Suprapubic skin (tissue), 4 donors: ENCODE measurements around the gene ATP1A3. TPM values are rescaled to one million over a fixed set of nuclear protein-coding genes. Genes with fewer than 3 reads are reported as not detected.

Experiments used
- DNase-seq, 2 donors: peaks; one replicate each; pipeline ENCODE4 v3.0.0-alpha.2; 2019; ENCODE audit warnings: low spot score in 2 of 2
- H3K27ac ChIP-seq: fragments of 200-600 bp; sonication (generic); one replicate; pipeline ENCODE4 v1.5.1; 2019
- H3K27me3 ChIP-seq: fragments of 200-600 bp; sonication (generic); one replicate; pipeline ENCODE4 v1.5.1; 2019
- H3K36me3 ChIP-seq: fragments of 200-600 bp; sonication (generic); one replicate; pipeline ENCODE4 v1.5.1; 2019
- H3K4me1 ChIP-seq: fragments of 200-600 bp; sonication (generic); one replicate; pipeline ENCODE4 v1.5.1; 2019
- H3K4me3 ChIP-seq: fragments of 200-600 bp; sonication (generic); one replicate; pipeline ENCODE4 v1.5.1; 2019; ENCODE audit warnings: mild to moderate bottlenecking
- H3K9me3 ChIP-seq: fragments of 200-600 bp; sonication (generic); one replicate; pipeline ENCODE4 v1.5.1; 2019
- CTCF ChIP-seq, 2 donors: fragments of 200-600 bp in 1 of 2; fragments of 450-650 bp in 1 of 2; sonication (generic) in 1 of 2; IDR thresholded peaks; one replicate each; pipeline ENCODE4 v1.5.1; 2016 to 2019; ENCODE audit warnings: antibody characterized with exemption in 2 of 2, mild to moderate bottlenecking in 1 of 2, moderate library complexity in 1 of 2
- EP300 ChIP-seq: sonication (generic); formaldehyde crosslinking; IDR thresholded peaks from one replicate; pipeline ENCODE4 v1.6.1; 2017; ENCODE audit warnings: antibody characterized with exemption
- POLR2A ChIP-seq, 2 donors: fragments of 450-650 bp; IDR thresholded peaks; one replicate each; pipeline ENCODE4 v1.6.1; 2017; ENCODE audit warnings: antibody characterized with exemption in 2 of 2, mild to moderate bottlenecking in 2 of 2, moderate library complexity in 2 of 2
- POLR2AphosphoS5 ChIP-seq, 3 donors: sonication (generic); formaldehyde crosslinking; IDR thresholded peaks; one replicate each; pipeline ENCODE4 v1.6.1; 2017; ENCODE audit warnings: antibody characterized with exemption in 3 of 3
- WGBS: methylation state at CpG from one replicate; pipeline ENCODE4 v1.1.5; 2018; 5-methylcytosine and 5-hydroxymethylcytosine counted together
- total RNA-seq, 4 donors: library from RNA; depleted of rRNA; stranded (reverse); fragments of >200 nt; gene quantifications; one replicate each; pipeline ENCODE4 v1.1.0, GENCODE V29; 2016

ATP1A3 gene
- total RNA-seq, 4 donors from 2014 or later = not detected

GRCh38 chr19:41967054-41967783, 26.8 kb downstream of the ATP1A3 start:
- Histone ChIP-seq H3K4me1 (no peaks in the 10 kb centered on the region), H3K4me3 (no peak overlapping the region), H3K9me3 (no peaks in the 10 kb centered on the region), H3K36me3 (no peaks in the 10 kb centered on the region), H3K27ac (no peak overlapping the region), H3K27me3 (peaks cover 24% of the 10 kb centered on the region)
- no peak for DNase-seq
- TF ChIP-seq EP300 = no peak
- TF ChIP-seq POLR2A (IDR thresholded peaks at IDR 0.05) = no peak
- no peak for TF ChIP-seq CTCF (IDR thresholded peaks at IDR 0.05)
- no peak for TF ChIP-seq POLR2AphosphoS5 (IDR thresholded peaks at IDR 0.05)
- WGBS = 71% methylated on average over 16 of the region's 26 CpGs

GRCh38 chr19:41965106-41965505, 28.9 kb downstream of the ATP1A3 start:
- TF ChIP-seq EP300 = no peak
- no peak for TF ChIP-seq POLR2AphosphoS5 (IDR thresholded peaks at IDR 0.05)
- no peak for TF ChIP-seq CTCF (IDR thresholded peaks at IDR 0.05)
- TF ChIP-seq POLR2A (IDR thresholded peaks at IDR 0.05) = no peak
- Histone ChIP-seq H3K9me3 (no peaks in the 10 kb centered on the region), H3K36me3 (no peaks in the 10 kb centered on the region), H3K27ac (no peak overlapping the region), H3K4me3 (no peak overlapping the region), H3K27me3 (peaks cover 24% of the 10 kb centered on the region), H3K4me1 (no peaks in the 10 kb centered on the region)
- no peak for DNase-seq
- WGBS = 66% methylated on average over 5 of the region's 5 CpGs

- Histone ChIP-seq H3K4me3 (no peak overlapping the region), H3K36me3 (peaks cover 3% of the 10 kb centered on the region), H3K27me3 (peaks cover 4% of the 10 kb centered on the region), H3K4me1 (peaks cover 22% of the 10 kb centered on the region), H3K9me3 (no peaks in the 10 kb centered on the region), H3K27ac (no peak overlapping the region)
- 95% methylated on average over 5 of the region's 5 CpGs for WGBS
- DNase-seq = no peak
- no peak for TF ChIP-seq POLR2AphosphoS5 (IDR thresholded peaks at IDR 0.05)
- no peak for TF ChIP-seq EP300
- TF ChIP-seq POLR2A (IDR thresholded peaks at IDR 0.05) = no peak
- no peak for TF ChIP-seq CTCF (IDR thresholded peaks at IDR 0.05)
These were observed 33.1 kb downstream of the ATP1A3 start for GRCh38 chr19:41960973-41961372.

- H3K27ac ChIP-seq = peak within 1 kb of the TSS; percentile 87
- 14% methylated on average over 14 of the region's 46 CpGs for WGBS
- H3K27me3 ChIP-seq = no peaks in the 10 kb centered on the region
- peak; percentile 91 to 93 for DNase-seq
- H3K36me3 ChIP-seq = peaks cover 10% of the 10 kb centered on the region
- peak within 1 kb of the TSS; percentile 90 for H3K4me3 ChIP-seq
- H3K9me3 ChIP-seq = no peaks in the 10 kb centered on the region
- peaks cover 22% of the 10 kb centered on the region for H3K4me1 ChIP-seq
- TF ChIP-seq CTCF (IDR thresholded peaks at IDR 0.05) (no peak), POLR2A (IDR thresholded peaks at IDR 0.05) (peak in 1 of 2 donors; percentile 33)
These were observed 34.7 kb downstream of the ATP1A3 start, which contains the start of gene RABAC1 for GRCh38 chr19:41959056-41960053. Gene RABAC1, minus strand, starts transcription at chr19:41959321. Its CDS starts 29 bp downstream, at chr19:41959292.
